ENCODE results near the gene ERG28.
"Not testable (repeated sequence)": the region's sequence is repeated elsewhere in the genome, so short reads cannot be mapped to it uniquely, and the experiment has no call there.

The ERG28 gene

DNA sequence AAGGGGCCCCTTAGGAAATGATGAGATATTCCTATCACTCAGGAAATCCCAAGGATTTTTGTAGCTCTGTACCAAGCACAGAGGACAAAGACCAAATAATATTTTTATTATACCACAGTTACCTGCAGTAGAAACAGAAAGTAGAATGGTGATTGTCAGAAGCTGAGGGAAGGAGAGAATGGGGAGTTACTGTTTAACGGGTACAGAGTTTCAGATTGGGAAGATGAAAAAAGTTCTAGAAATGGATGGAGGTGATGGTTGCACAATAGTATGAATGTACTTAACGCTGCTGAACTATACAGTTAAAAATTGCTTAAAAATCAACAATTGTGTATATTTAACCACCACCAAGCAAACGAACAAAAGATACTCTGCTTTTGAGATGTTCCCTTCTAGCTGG, 58.2 kb downstream of the ERG28 start:
- no peak for TF ChIP-seq ZFX (IDR thresholded peaks at IDR 0.05; ENCODE audit: borderline replicate concordance)
- TF ChIP-seq, protein P1, sequence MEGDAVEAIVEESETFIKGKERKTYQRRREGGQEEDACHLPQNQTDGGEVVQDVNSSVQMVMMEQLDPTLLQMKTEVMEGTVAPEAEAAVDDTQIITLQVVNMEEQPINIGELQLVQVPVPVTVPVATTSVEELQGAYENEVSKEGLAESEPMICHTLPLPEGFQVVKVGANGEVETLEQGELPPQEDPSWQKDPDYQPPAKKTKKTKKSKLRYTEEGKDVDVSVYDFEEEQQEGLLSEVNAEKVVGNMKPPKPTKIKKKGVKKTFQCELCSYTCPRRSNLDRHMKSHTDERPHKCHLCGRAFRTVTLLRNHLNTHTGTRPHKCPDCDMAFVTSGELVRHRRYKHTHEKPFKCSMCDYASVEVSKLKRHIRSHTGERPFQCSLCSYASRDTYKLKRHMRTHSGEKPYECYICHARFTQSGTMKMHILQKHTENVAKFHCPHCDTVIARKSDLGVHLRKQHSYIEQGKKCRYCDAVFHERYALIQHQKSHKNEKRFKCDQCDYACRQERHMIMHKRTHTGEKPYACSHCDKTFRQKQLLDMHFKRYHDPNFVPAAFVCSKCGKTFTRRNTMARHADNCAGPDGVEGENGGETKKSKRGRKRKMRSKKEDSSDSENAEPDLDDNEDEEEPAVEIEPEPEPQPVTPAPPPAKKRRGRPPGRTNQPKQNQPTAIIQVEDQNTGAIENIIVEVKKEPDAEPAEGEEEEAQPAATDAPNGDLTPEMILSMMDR (IDR thresholded peaks at IDR 0.05), result no peak
- H3K27ac ChIP-seq, result no peak overlapping the region

DNA sequence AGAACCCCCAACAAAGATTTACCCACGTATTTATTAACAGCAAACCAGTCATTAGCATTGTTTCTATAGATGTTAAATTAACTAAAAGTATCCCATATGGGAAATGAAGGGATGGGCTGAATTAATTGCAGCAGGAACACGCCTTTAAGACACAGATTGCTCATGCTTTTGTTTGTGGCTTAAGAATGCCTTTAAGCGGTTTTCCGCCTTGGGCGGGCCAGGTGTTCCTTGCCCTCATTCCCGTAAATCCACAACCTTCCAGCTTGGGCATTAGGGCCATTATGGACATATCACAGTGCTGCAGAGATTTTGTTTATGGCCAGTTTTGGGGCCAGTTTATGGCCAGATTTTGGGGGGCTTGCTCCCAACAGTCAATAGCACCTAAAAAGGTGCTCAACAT, 59.6 kb downstream of the ERG28 start:
- not testable (repeated sequence) for H3K27ac ChIP-seq

DNA sequence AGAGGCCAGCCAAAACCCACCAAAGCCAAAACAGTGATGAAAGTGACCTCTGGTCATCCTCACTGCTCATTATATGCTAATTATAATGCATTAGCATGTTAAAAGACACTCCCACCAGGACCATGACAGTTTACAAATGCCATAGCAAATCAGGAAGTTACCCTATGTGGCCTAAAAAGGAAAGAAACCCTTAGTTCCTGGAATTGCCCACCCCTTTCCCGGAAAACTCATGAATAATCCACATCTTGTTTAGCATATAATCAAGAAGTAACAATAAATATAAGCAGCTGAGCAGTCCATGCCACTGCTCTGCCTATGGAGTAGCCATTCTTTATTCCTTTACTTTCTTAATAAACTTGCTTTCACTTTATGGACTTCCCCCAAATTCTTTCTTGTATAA, 60.6 kb downstream of the ERG28 start:
- H3K27ac ChIP-seq, result not testable (repeated sequence)
